ENCODE data around the gene HYCC1.
A peak's percentile ranks its signal among the peaks of the same experiment; 100 is the strongest.

HYCC1 gene

GRCh38 chr7:23016345-23017253, 2.7 kb upstream of the HYCC1 start:
- no peak for DNase-seq (ENCODE audit: low read depth in 2 of 2)

GRCh38 chr7:23014681-23015080, 751 bp upstream of the HYCC1 start:
- DNase-seq (ENCODE audit: low read depth in 2 of 2) = no peak

GRCh38 chr7:23012908-23013714, 819 bp downstream of the HYCC1 start:
- DNase-seq (ENCODE audit: low read depth in 2 of 2) = no peak

GRCh38 chr7:23012186-23012585, 1.7 kb downstream of the HYCC1 start:
- no peak for DNase-seq (ENCODE audit: low read depth in 2 of 2)

GRCh38 chr7:23011222-23011924, 2.6 kb downstream of the HYCC1 start:
- DNase-seq (ENCODE audit: low read depth in 2 of 2) = no peak

- no peak for DNase-seq (ENCODE audit: low read depth in 2 of 2)
Measured at GRCh38 chr7:23009303-23009702, 4.6 kb downstream of the HYCC1 start.

GRCh38 chr7:23004247-23004520, 9.7 kb downstream of the HYCC1 start:
- no peak for DNase-seq (ENCODE audit: low read depth in 2 of 2)

- DNase-seq (ENCODE audit: low read depth in 2 of 2) = no peak
Measured at GRCh38 chr7:23003505-23004246, 10.3 kb downstream of the HYCC1 start.

- no peak for DNase-seq (ENCODE audit: low read depth in 2 of 2)
Measured at GRCh38 chr7:23002698-23003097, 11.2 kb downstream of the HYCC1 start.

GRCh38 chr7:23001610-23002009, 12.3 kb downstream of the HYCC1 start:
- DNase-seq (ENCODE audit: low read depth in 2 of 2) = no peak

GRCh38 chr7:23000597-23001360, 13.2 kb downstream of the HYCC1 start:
- no peak for DNase-seq (ENCODE audit: low read depth in 2 of 2)

- DNase-seq (ENCODE audit: low read depth in 2 of 2) = no peak
Measured at GRCh38 chr7:22998519-22998896, 15.4 kb downstream of the HYCC1 start.

GRCh38 chr7:22997871-22998518, 15.9 kb downstream of the HYCC1 start:
- DNase-seq (ENCODE audit: low read depth in 2 of 2) = no peak

- DNase-seq (ENCODE audit: low read depth in 2 of 2) = no peak
Measured at GRCh38 chr7:22996470-22996869, 17.5 kb downstream of the HYCC1 start.

GRCh38 chr7:22995011-22995410, 18.9 kb downstream of the HYCC1 start:
- no peak for DNase-seq (ENCODE audit: low read depth in 2 of 2)

GRCh38 chr7:22992874-22993840, 20.8 kb downstream of the HYCC1 start:
- DNase-seq (ENCODE audit: low read depth in 2 of 2) = peak in 1 of 2 donors; percentile 28

- no peak for DNase-seq (ENCODE audit: low read depth in 2 of 2)
Measured at GRCh38 chr7:22990588-22990949, 23.4 kb downstream of the HYCC1 start.

GRCh38 chr7:22989643-22990587, 24.0 kb downstream of the HYCC1 start:
- no peak for DNase-seq (ENCODE audit: low read depth in 2 of 2)

Measured in activated CD4-positive, alpha-beta T cell treated with anti-CD3 and anti-CD28 coated beads for 24 hours (primary cell).